Measurements from ENCODE around the gene SLC35A5.

SLC35A5 gene

DNA sequence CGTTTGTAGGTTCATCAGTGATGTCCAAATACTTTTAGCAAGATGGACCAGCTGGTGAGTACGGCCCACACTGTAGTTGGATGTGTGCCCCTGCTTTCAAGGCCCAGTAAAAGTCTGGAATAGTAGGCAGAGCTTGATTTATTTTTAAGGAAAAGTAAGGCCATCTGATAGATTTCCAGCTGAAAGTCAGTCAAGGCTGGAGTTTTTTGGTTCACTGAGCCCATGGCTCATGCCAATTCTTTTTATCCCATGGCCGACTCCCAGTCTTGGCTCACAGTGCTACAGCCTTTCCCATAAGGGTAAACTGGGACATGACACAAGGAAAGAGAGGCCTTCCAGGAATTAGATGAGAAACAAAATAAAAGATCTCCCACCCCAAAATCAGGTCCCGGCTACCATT is 65.6 kb downstream of the SLC35A5 start:
- FAIRE-seq = no peak

GRCh38 chr3:112627919-112628466 is 66.1 kb downstream of the SLC35A5 start:
- FAIRE-seq = no peak

GRCh38 chr3:112629425-112629824 is 67.6 kb downstream of the SLC35A5 start:
- no peak for FAIRE-seq

- FAIRE-seq = no peak
Measured at GRCh38 chr3:112631257-112631656, 69.4 kb downstream of the SLC35A5 start.

DNA sequence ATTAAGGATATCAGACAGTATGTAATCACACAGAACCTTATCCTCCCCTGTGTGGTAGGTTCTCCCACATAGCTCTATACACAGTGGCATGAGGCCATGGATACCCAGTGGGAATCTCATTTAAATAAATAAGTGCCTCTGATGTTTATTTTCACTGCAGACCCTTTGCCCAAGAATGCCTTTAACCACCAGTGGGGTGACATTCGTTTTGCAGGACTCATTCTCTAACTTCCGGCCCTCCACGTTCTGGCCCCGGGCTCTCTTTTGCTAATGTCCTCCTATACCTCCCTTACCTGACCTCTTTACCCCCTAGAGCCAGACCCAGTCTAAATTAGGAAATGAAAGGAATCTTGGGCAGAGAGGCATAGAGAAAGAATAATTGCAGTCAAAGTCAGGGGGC is 70.8 kb downstream of the SLC35A5 start:
- FAIRE-seq = no peak

GRCh38 chr3:112633191-112633590 is 71.3 kb downstream of the SLC35A5 start:
- no peak for FAIRE-seq

GRCh38 chr3:112633757-112634156 is 71.9 kb downstream of the SLC35A5 start:
- no peak for FAIRE-seq

DNA sequence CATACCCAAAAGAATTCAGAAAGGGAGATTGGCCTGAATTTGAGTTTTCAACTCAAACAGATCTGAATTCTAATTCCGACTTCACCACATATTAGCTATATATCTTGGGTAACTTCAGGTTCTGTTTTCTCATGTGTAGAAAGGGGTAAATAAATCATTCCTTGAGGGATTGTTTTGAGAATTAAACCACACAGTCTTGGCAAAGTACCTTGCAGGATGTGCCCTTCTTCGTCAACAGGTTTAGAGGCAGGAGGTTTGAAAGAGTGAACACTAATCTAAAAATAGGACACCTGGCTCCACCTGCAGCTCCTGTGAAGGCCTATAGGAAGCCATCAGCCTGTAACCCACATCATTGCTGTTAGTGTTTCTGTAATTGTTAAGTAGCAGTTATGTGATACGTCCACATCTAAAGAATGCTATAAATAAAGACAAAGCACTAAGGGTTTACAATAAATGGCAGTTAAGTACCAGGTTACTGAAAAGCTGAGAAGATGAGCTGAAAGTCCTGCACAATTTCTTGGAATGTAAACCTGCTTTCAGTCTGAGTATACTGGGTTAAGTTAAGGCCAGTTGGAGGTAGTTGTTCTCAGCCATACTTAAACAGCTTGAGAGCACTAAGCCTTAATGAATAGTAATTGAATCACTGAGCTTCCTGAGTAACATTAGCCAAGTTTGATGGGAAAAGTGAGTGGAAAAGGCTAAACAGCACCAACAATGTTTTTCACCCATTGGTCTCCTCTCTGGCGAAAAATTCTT is 73.1 kb downstream of the SLC35A5 start:
- no peak for FAIRE-seq

Data from TTC549 (cell line).